Endothelial cell of hepatic sinusoid (primary cell): ENCODE data around the gene SLC5A1.

Experiments
- in situ Hi-C: cut with HindIII; loops from 2 replicates; pipeline ENCODE4 v1.10.0; 2017; ENCODE audit warnings: low sequenced_read_pairs

Gene SLC5A1

DNA sequence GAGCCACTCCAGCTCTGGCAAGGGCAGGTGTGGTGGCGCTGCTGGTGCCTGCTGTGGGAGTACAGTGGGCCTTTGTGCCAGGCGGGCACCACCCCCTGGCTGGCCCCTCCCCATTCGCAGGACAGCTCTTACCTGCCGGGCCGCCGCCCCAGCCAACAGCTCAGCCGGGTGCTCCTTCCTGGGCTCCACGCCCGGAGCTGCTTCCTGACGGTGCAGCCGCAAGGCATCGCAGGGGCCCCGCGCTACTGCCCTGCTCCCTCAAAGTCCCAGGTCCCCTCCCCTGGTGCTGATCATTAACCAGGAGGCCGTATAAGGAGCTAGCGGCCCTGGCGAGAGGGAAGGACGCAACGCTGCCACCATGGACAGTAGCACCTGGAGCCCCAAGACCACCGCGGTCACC is at the start of gene SLC5A1:
Gene SLC5A1 (plus strand): TSS at position 338 of the 400 bp plus-strand sequence. CDS start 21 bp downstream, at position 359.
- in situ Hi-C loops, result no loop called here

DNA sequence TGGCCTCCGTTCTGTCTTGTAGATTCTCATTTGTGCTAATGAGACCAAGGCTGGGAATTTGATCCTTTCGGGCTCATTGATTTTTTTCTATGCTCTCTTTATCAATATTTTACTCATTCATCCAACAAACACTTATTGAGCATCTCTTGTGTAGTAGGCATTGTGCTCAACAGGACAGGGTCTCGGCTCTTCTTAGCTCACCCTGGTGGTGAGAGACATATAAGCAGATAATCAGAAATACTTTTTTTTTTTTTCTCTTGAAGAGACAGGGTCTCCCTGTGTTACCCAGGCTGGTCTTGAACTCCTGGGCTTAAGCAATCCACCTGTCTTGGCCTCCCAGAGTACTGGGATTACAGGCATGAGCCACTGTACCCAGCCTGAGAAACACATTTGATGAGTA is 48.0 kb upstream of the SLC5A1 start:
- in situ Hi-C loops, result no loop called here

DNA sequence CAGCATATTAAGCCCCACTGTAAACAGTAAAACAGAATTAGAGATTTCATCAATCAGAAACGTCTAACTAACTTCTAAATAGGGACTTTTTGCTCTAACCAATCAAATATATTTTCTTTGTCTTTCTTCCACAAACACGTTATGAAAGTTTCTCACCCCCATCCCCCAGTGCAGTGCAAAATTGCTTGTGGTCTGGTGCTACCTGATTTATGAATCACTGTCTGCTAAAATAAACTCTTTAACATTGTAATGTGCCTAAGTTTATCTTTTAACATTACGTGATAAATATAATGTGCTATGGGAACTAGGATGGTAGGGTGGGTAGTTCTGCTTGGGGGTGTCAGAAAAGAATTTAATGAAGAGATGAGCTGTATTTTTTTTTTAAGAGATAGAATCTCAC is 47.3 kb upstream of the SLC5A1 start:
- in situ Hi-C loops, result no loop called here

DNA sequence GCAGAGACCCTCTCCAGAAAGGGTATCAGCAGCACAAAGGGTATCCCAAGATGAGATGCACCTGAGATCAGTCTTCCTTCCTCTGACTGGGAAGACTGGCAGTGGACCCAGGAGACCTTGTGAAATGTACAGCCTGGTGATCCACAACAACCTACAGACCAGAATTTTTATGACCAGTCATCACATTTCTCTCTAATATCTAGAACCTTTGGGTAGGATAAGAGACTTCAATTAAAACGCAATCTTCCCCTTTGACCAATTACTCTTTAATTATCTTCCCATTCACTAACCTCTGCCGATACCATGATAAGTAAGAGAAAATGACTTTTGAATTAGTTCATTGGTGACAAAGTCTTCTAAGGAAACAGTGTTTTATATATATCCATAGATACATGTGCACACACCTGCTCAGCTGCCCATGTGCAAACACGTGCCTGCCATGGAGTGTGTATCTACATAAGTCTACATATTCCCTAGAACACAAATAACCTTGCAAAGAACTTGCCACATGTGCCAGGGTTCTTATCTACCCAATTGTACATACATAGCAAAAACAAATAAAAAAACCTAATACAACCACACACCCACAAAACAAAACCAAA is 44.2 kb upstream of the SLC5A1 start:
- in situ Hi-C loops, result no loop called here

DNA sequence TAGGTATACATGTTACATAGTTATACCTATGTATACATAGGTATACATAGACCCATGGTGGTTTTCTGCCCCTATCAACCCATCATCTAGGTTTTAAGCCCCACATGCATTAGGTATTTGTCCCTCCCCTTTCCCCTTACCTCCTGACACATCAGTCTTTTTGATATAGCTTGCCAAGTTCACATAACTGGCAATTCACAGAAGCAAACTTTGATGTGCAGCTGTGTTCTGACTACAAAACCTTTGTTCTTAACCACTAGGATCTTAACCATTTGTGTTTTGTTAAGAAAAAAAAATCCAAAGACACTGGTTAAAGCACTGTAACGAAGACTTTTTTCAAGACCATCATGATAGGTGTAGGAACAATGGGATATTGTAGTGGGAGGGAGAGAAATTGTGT is 42.9 kb upstream of the SLC5A1 start:
- in situ Hi-C loops, result no loop called here

DNA sequence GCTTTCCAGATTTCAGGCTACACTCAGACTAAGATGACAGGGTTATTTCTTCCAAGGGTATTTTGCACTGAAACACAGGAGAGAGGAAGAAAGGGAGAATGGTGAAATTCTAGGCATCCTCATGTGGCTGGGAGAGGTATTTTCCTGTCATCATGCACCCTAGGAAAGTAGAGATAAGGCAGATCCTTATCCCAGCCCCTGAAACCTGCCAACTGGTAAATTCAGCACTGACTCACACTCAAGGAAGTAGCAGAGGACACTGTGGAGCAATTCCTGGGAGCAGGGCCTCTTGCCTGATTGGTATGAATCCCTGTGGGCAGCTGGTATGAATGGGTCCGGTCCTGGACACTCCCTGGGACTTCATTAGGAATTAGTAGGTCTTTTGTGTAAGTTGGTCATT is 37.6 kb upstream of the SLC5A1 start:
- in situ Hi-C loops, result no loop called here

DNA sequence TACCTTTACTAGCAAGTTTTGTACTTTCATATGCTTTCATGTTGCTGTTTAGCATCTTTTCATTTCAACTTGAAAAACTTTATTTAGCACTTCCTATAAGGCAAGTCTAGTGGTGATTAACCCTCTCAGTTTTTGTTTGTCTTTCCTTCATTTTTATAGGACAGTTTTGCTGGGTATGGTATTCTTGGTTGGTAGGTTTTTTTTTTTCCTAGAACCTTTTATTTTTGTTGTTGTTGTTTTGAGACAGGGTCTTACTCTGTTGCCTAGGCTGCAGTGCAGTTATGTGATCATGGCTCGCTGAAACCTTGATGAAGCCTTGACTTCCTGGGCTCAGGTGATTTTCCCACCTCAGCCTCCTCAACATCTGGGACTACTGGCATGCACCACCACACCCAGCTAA is 29.9 kb upstream of the SLC5A1 start:
- in situ Hi-C loops, result no loop called here

DNA sequence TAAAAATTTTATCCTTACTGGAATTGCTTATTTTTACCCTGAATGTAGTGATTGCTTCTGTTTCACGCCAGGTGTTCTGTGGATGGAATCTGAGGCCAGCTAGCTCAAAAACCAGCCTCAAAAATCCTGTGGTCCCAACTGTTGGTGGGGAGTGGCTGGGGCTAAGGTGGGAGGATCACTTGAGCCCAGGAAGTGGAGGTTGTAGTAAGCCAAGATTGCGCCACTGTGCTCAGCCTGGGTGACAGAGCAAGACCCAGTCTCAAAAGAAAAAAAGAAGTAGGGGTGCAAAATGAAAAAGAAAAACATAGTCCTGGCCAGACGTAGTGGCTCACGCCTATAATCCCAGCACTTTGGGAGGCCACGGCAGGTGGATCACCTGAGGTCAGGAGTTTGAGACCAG is 27.0 kb upstream of the SLC5A1 start:
- in situ Hi-C loops, result no loop called here

DNA sequence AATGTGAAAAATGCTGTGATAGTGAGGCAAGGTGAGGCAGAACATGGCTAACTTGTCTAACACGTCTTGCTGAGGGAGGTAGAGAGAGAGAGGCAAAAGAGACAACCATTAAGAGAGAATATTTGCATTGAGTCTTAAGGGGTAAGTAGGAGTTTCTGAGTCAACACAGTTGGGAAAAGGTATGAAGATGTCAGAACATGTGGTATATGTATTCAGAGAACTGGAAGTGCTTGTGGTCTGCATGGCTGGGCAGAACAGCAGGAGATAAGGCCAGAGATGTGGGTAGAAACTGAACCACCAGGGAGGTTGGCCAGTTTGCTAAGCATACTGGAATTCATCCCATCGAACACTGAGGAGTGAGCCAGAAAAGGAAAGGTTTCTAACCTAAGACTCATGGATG is 25.0 kb upstream of the SLC5A1 start:
- in situ Hi-C loops, result no loop called here

DNA sequence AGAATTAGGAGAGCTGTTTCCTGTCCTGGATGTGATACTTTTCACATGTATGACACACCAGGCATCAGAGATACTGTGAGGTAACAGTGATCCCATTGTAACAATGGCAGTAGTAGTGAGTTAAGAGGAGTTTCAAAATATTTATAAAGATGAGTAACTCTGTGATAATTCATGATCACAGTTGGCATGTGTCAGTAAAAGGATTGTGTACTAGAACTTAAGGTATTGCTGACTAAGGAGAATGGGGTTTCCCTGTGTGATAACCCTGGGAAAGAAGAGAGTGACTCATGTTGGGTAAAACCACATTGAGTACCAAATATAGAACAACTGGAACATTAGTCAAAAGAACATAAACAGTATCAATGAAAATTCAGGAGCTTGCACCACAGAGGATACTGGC is 22.9 kb upstream of the SLC5A1 start:
- in situ Hi-C loops, result no loop called here

DNA sequence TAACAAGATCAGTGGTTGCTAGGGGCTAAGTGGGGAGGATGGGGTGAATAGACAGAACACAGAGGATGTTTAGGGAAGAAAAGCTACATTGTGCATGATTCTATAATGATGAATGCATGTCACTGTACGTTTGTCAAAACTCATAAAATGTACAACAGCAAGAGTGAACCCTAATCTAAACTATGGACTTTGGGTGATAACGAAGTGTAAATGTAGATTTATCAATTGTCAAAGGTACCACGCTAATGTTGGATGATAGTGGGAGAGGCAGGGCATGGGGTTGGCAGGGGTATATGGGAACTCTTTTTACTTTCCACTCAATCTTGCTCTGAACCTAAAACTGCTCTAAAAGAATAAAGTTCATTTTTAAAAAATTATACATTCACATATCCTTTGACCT is 21.3 kb upstream of the SLC5A1 start:
- in situ Hi-C loops, result no loop called here

DNA sequence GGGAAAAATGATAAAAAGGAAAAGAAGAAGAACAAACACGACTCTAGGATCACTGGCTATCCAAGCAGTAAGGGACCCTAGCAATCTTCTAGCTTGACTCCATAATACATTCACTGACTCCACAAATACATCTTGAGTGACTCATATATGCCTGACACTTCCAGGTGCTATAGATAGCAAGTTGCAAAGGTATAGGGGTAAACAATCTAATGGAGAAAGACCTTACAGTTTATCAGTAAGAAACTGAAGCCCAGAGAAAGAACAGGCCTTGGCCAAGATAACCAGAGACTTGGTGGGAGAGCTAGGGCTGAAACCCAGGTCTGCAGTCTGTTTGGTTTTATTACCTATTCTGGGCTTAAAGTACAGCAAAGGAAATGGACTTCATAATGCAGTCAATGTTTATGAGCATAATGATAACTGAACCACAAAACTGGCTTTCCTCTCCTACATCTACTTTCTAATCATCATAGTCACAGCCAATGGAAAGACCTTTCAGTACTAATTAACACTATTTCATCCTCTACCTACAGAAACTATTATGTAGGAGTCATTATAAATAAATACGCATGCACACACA is 19.7 kb upstream of the SLC5A1 start:
- in situ Hi-C loops, result no loop called here

DNA sequence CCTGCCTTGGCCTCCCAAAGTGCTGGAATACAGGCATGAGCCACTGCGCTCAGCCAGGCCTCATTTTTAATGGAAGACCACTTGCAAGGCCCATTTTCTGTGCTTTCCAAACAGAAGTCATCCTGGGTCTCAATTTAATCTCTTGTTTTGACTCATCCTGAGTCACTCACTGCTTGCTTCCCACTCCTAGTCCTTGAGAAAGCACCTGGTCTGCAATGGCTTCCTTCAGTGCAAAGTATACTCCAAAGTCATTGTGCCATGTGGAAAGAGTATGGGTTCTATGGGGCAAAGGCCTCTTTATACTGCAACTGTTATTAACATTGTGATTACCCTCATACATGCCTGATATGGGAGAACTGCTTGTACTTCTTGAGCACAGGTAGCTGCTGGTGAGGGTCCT is 18.3 kb upstream of the SLC5A1 start:
- in situ Hi-C loops, result no loop called here

DNA sequence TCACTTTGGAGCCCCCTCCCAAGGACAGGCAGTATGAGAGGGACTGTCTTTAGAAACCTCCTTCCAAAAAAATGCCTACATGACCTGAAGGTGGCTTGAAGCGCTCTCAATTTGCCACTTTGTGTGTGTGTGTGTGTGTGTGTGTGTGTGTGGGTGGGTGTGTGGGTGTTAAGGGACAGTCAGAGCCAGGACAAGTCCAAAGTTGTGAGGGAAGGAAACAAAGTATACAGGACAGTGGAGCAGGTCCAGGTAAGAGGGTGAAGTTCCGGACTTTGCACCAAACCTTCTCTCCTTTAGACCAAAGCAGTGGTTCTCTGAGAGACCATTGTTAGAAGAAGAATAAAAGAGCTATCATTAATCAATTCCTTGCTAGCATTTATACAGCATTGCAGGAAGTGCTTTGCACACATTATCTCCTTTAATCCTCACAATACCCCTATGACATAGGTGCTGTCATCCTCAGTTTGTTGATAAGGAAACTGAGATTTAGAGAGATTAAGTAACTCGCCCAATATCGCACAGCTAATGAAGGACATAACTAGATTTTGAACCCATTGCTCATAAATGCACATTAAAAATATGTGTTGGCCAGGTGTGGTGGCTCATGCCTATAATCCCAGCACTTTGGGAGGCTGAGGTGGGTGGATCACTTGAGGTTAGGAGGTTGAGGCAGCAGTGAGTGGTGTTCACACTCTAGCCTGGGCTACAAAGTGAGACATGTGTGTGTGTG is 12.4 kb upstream of the SLC5A1 start:
- in situ Hi-C loops, result no loop called here

DNA sequence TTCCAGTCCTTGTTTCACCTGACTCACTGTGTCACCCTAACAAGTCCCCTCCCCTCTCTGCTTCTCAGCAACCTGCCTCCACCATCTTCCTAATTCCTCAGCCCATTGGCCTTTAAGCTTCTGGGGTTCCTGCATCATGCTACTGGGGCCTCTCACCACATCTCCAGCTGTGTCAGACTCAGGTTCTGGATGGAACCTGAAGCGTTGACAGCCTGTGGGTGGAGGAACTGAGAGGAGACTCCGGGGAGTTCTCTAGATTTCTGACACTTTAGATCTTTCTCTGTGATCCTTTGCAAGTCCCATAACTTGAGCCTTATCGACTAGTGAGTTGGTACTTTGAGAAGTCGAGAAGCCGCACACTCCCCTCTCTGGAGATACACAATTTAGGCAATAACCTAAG is 11.6 kb upstream of the SLC5A1 start:
- in situ Hi-C loops, result no loop called here

DNA sequence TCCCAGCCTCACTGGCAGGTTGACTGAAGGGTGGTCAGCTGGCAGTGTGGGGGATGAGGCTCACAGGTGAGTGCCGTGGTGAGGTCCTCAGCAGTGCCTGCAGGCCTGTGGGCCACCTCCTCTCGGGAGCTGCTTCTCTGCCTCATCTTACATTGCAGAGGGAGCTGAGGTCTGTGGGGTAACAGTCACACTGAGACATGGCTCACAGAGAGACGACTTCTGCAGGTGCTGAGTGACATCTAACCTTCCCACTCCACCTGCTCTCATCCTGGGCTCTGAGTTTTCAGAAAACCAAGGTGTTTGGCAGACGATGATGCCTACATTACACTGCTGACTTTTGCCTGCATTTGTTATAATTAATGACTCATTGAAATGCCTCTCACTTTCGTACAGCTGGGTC is 8.8 kb upstream of the SLC5A1 start:
- in situ Hi-C loops, result no loop called here

DNA sequence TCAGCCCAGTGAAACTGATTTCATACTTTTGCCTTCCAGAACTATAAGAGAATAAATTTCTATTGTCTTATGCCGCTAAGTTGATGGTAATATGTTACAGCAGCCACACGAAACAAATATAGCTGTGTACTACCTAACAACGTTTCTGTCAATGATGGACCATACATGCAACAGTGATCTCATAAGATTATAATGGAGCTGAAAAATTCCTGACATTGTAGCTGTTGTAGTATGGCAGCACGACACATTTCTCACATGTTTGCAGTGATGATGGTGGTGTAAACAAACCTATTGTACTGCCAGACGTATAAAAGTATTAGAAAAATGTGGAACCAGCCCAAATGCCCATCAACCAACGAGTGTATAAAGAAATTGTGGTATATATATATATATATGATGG is 5.8 kb upstream of the SLC5A1 start:
- in situ Hi-C loops, result no loop called here

DNA sequence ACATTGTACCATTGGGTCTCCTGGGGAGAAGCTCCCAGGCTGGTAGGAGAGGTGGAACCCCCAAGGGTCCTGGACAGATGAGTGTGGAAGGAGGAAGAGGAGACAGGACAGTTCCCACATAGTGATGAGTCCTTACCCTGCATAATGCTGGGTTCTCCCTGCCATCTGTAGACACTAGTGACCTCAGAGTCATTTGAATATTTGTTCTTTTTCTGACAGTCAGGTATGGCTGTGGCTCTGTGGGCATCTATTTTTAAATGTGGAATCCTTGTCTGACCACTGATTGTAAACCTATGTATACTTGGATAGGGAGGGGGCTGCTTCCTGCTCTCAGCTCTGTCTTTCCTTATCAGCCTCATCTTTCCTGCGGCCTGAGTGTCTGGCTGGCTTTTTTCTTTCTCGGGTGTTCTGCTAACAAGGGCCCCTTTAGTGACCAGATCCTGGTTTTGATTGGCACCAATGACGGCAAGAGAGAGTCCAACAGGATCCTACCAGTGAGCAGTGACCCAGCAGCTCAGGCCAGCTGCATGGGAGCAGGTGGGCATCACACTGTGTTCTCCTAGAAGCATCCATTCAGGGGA is 2.6 kb upstream of the SLC5A1 start:
- in situ Hi-C loops, result no loop called here

DNA sequence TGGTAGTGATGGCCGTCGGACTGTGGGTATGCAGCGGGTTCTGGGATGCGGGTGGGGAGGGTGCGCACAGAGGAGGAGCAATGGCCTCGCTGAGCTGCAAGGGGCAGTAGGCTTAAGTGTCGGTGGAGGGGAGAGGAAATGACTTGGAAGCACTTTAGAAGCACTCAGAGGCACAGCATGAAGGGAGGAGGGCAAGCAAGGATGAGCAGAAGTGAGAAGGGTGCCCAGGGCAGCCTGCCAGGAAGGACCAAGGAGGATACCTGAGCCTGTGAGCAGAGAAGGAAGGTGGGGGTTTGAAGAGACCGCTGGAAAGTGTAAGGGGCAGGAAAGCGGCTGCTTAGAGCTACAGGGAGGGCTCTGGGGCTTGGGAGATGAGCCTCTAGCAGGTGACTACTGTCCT is 330 bp downstream of the SLC5A1 start:
- in situ Hi-C loops, result no loop called here

DNA sequence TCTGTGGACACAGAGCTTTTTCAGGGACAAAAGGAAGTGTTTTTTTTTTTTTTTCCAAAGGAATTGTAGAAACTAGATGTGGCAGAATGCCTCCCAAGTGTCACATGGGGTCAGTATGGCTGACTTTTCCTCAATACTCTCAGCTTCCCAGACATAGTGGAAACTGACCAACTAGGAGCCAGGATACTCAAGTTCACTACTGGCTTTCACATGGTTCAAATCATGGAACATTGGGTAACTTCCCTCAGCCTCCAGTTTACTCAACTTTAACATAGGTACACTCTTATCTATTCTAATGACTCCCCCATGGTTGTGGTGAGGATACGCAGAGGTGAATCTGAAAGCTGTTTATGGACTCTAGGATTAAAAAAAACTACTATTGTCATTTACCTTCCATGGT is 1.4 kb downstream of the SLC5A1 start:
- in situ Hi-C loops, result no loop called here

DNA sequence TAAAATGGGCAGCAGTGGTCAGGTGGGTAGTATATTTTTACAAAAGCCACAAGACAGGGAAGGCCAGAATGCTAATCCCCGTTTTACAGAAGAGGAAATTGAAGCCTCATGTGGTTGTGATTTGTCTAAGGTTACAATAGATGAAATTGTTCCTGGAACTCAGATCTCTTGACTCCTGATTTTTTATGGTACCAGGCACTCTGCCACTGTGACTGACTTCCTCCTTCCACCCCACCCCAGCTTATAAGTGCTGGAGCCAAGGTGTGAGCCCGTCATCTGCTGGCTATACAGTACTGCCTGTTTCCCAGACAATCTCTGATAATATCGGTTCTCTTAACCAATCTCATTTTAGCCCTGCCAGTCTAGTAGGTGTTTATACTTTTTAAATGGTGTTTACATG is 1.9 kb downstream of the SLC5A1 start:
- in situ Hi-C loops, result no loop called here

DNA sequence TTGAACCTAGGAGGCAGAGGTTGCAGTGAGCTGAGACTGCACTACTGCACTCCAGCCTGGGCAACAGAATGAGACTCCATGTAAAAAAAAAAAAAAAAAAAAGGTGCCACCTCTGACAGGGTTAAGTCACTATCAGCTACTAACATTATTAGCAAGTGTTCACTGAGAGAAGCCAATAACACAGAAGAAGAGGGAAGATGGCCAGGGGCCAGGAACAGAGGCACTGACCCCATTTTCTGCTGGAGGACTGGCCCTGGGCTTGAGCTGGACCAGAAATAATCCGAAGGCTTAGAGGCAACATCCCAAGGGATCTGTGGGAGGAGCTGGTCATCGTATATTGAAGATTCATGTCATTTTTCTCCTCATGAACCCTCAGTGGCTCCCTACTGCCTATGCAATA is 5.0 kb downstream of the SLC5A1 start:
- in situ Hi-C loops, result no loop called here
